Kidney (tissue), 14 donors: ENCODE results near the gene NPAS3. TPM values are rescaled to one million over a fixed set of nuclear protein-coding genes. Genes with fewer than 3 reads are reported as not detected.
A peak's percentile ranks its signal among the peaks of the same experiment; 100 is the strongest.

ENCODE experiments used
- DNase-seq, 5 donors: peaks; one replicate each; pipeline ENCODE4 v3.0.0-alpha.2; 2013 to 2020
- FAIRE-seq: peaks from 2 replicates; lab custom pipeline; 2012; peaks lifted over from hg19 to GRCh38; lab: Jason Lieb, UNC
- H3K27ac ChIP-seq, 2 donors: one replicate each; pipeline ENCODE4 v1.7.0; 2013; ENCODE audit warnings: low read depth in 2 of 2, low read length in 2 of 2, inconsistent platforms in 1 of 2
- H3K27me3 ChIP-seq: one replicate; pipeline ENCODE4 v1.7.1; 2013; ENCODE audit warnings: low read length, inconsistent platforms; ENCODE audit not compliant: control insufficient read depth, insufficient read depth
- H3K36me3 ChIP-seq, 3 donors: one replicate each; pipeline versions ENCODE4 v1.7.0 to v1.7.1; 2013; ENCODE audit warnings: low read length in 3 of 3, control low read depth in 1 of 3, inconsistent platforms in 1 of 3; ENCODE audit not compliant: insufficient read depth in 3 of 3, control insufficient read depth in 2 of 3
- H3K4me1 ChIP-seq, 3 donors: one replicate each; pipeline versions ENCODE4 v1.7.0 to v1.7.1; 2013; ENCODE audit warnings: low read length in 3 of 3, inconsistent platforms in 1 of 3, low read depth in 1 of 3; ENCODE audit not compliant: control insufficient read depth in 2 of 3, insufficient read depth in 2 of 3
- H3K4me3 ChIP-seq, 3 donors: one replicate each; pipeline versions ENCODE4 v1.7.0 to v1.8.1; 2013; ENCODE audit warnings: low read length in 3 of 3, control low read depth in 1 of 3, inconsistent platforms in 1 of 3
- H3K9ac ChIP-seq, 3 donors: one replicate each; pipeline versions ENCODE4 v1.7.0 to v1.7.1; 2013; ENCODE audit warnings: low read length in 3 of 3, control low read depth in 1 of 3, inconsistent platforms in 1 of 3
- H3K9me3 ChIP-seq, 3 donors: one replicate each; pipeline versions ENCODE4 v1.7.0 to v1.7.1; 2013; ENCODE audit warnings: low read length in 3 of 3, control low read depth in 1 of 3, inconsistent platforms in 1 of 3; ENCODE audit not compliant: control insufficient read depth in 2 of 3, insufficient read depth in 1 of 3
- intact Hi-C: fragments of 100-400 bp; cut with DNase I; formaldehyde crosslinking; loops from one replicate; pipeline ENCODE4 v1.11.1; 2022
- polyA plus RNA-seq: library from polyadenylated mRNA; stranded (reverse); fragments of 350-450 nt; fragmentation: Illumina TruSeq; extraction: RNeasy Lipid Tissue Mini Kit (QIAGEN cat#74804); gene quantifications from one replicate; pipeline ENCODE4 v1.2.3, GENCODE V29; 2014; ENCODE audit warnings: low read depth, low replicate concordance; ENCODE audit not compliant: insufficient read depth
- total RNA-seq: library from RNA; stranded (reverse); fragmentation: NEBNext Ultra II Directional; extraction: Animal tissue kit (Norgen Biotek cat#: 25700); gene quantifications from one replicate; pipeline ENCODE4 v1.2.1, GENCODE V29; 2021
- TF ChIP-seq, protein P1 (sequence below): IDR thresholded peaks from 3 replicates; pipeline ENCODE4 v1.5.1; 2012; ENCODE audit warnings: mild to moderate bottlenecking, moderate library complexity, borderline replicate concordance; ENCODE audit not compliant: insufficient read depth; ENCODE audit errors: extremely low read depth
- donor health status: control.
- donor health status: control.
- donor health status: control.
- donor health status: control.
- donor health status: control.
- donor health status: DM: yes; HTN: yes; CAD: no.
- donor health status: Normal renal cell carcinoma (clear cell type).

Gene NPAS3
- total and polyA plus RNA-seq, 2 donors from 2014 or later, result 0.82 to 5.0 TPM

- DNase-seq (peak in 1 of 5 donors; percentile 9), FAIRE-seq (no peak)
- TF ChIP-seq, protein P1, sequence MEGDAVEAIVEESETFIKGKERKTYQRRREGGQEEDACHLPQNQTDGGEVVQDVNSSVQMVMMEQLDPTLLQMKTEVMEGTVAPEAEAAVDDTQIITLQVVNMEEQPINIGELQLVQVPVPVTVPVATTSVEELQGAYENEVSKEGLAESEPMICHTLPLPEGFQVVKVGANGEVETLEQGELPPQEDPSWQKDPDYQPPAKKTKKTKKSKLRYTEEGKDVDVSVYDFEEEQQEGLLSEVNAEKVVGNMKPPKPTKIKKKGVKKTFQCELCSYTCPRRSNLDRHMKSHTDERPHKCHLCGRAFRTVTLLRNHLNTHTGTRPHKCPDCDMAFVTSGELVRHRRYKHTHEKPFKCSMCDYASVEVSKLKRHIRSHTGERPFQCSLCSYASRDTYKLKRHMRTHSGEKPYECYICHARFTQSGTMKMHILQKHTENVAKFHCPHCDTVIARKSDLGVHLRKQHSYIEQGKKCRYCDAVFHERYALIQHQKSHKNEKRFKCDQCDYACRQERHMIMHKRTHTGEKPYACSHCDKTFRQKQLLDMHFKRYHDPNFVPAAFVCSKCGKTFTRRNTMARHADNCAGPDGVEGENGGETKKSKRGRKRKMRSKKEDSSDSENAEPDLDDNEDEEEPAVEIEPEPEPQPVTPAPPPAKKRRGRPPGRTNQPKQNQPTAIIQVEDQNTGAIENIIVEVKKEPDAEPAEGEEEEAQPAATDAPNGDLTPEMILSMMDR, result no peak
- Histone ChIP-seq H3K27me3 (no peaks in the 10 kb centered on the region), H3K27ac (no peak overlapping the region), H3K36me3 (no peaks in the 10 kb centered on the region), H3K9ac (no peak overlapping the region), H3K9me3 (no peaks in the 10 kb centered on the region), H3K4me3 (no peak overlapping the region), H3K4me1 (no peaks in the 10 kb centered on the region)
- intact Hi-C loops, result no loop called here
Measured at GRCh38 chr14:32980902-32981501, 42.3 kb downstream of the NPAS3 start.

DNA sequence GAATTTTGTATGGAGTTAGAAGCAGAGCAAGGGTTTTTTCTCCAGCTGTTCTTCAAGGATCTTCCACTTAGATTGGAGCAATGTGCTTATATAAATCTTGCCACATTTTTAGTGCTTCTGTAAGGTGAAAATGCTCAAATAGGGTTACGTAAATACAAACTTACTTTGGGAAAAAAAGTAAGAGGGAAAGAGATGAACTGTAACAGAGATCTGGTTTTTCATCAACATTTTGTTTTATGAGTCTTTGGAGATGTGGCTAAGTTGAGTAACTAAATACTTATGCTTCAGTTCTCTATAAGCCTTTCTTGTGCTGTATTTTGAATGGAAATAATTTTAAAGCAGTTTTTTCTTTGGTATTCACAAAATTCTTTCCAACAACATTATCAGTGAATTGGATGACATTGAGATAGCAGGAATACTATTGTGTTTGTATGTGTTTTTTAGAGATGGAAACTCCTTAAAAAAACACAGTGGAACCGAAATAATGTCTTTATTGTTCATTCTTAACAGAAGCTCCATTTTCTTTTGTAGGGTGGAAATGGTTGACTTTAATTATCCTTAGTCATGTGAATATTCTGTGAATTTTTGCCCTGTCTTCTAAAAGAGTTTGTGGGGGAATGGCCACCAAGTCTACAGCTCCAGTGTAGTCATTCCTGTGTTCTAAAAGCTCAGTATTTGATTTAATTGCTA, 45.7 kb downstream of the NPAS3 start:
- H3K9me3 ChIP-seq, result no peaks in the 10 kb centered on the region
- H3K36me3 ChIP-seq, result no peaks in the 10 kb centered on the region
- FAIRE-seq (no peak), DNase-seq (no peak)
- H3K4me3 ChIP-seq, result no peak overlapping the region
- no peaks in the 10 kb centered on the region for H3K27me3 ChIP-seq
- no peak overlapping the region for H3K9ac ChIP-seq
- intact Hi-C loops, result no loop called here
- no peak overlapping the region for H3K27ac ChIP-seq
- no peaks in the 10 kb centered on the region for H3K4me1 ChIP-seq
- TF ChIP-seq, protein P1, result no peak

GRCh38 chr14:32985866-32986265, 47.2 kb downstream of the NPAS3 start:
- TF ChIP-seq, protein P1, result no peak
- no peaks in the 10 kb centered on the region for H3K36me3 ChIP-seq
- intact Hi-C loops, result no loop called here
- H3K9me3 ChIP-seq, result no peaks in the 10 kb centered on the region
- H3K27ac ChIP-seq, result no peak overlapping the region
- H3K9ac ChIP-seq, result no peak overlapping the region
- no peak overlapping the region for H3K4me3 ChIP-seq
- H3K27me3 ChIP-seq, result no peaks in the 10 kb centered on the region
- no peaks in the 10 kb centered on the region for H3K4me1 ChIP-seq
- DNase-seq, result no peak
- no peak for FAIRE-seq
